GM10266 (cell line): ENCODE results near the gene CKLF.

Experiments used
- DNase-seq: peaks from one replicate; pipeline ENCODE4 v3.0.0; 2012; ENCODE audit errors: extremely low spot score
- TF ChIP-seq, protein P1 (sequence below): IDR thresholded peaks from 2 replicates; pipeline ENCODE4 v1.5.1; 2012; ENCODE audit warnings: mild to moderate bottlenecking, low read depth; ENCODE audit not compliant: control insufficient read depth, insufficient read depth; ENCODE audit errors: missing control alignments

The CKLF gene, protein sequence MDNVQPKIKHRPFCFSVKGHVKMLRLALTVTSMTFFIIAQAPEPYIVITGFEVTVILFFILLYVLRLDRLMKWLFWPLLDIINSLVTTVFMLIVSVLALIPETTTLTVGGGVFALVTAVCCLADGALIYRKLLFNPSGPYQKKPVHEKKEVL

DNA sequence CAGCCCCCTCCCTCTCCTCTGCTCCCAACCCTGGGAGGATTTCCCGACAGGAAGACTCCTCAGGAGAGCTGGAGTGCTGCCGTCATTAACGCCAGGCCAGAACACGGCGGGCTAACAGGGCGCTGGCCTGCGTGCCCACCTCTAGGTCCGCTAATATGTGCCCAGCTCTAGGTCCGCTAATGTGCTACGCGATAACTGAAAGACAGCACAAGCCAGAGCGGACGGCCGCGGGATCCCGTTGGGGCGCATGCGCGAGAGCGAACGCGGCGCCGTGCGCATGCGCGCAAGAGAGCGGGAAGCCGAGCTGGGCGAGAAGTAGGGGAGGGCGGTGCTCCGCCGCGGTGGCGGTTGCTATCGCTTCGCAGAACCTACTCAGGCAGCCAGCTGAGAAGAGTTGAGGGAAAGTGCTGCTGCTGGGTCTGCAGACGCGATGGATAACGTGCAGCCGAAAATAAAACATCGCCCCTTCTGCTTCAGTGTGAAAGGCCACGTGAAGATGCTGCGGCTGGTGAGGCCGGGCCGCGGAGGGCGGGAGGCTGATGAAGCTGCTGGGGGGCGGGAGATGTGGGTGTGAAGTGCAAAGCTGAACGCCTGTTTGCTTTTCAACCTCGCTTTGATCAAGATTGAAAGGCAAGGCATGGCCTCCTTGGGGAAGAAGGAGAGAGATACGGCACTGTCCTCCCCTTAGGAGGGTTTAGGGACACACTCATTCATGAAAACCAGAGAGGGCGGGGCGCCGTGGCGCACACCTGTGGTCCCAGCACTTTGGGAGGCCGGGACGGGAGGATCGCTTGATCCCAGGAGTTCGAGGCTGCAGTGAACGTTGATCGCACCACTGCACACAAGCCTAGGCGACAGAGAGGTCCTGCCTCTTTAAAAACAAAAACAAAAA lies at the start of gene CKLF:
TSS of gene CKLF (plus strand) at position 291 of the 892 bp plus-strand sequence. CDS start at position 431, 140 bp downstream.
- DNase-seq: peak; percentile 96
- TF ChIP-seq, protein P1, sequence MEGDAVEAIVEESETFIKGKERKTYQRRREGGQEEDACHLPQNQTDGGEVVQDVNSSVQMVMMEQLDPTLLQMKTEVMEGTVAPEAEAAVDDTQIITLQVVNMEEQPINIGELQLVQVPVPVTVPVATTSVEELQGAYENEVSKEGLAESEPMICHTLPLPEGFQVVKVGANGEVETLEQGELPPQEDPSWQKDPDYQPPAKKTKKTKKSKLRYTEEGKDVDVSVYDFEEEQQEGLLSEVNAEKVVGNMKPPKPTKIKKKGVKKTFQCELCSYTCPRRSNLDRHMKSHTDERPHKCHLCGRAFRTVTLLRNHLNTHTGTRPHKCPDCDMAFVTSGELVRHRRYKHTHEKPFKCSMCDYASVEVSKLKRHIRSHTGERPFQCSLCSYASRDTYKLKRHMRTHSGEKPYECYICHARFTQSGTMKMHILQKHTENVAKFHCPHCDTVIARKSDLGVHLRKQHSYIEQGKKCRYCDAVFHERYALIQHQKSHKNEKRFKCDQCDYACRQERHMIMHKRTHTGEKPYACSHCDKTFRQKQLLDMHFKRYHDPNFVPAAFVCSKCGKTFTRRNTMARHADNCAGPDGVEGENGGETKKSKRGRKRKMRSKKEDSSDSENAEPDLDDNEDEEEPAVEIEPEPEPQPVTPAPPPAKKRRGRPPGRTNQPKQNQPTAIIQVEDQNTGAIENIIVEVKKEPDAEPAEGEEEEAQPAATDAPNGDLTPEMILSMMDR: no peak

DNA sequence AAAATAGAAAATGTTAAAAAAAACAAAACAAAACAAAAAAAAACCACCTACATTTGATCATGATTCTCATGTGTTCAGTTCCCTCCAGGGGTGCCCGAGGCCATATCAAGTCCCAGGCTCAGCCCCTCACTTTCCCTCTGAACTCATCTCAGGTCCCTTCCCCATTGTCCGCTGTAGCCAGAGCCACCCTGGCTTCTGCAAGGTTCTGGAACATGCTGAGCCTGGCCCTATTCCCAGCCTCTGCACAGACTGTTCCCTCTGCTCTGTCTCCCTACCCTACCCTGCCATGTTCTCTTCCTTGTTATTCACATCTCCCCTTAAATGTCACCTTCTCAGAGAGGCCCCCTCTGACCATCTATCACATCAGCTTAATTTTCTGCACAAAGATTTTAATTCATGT lies 49.3 kb upstream of the CKLF start:
- no peak for DNase-seq
- TF ChIP-seq, protein P1: no peak

DNA sequence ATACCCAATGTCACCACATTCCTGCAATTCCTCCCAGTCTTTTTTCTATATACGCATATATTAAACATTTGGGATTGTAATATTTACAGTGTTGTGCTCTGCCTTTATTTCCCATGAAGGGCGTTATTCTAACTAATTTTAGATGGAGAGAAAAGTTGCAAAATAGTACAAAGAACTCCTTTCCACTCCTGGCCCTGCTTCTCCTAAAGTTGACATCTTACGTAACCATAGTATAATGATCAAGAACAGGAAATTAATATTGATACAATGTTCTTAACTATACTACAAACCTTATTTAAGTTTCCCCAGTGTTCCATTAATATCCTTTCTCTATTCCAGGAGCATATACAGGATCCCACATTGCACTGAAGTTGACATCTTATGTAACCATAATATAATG lies 48.8 kb upstream of the CKLF start:
- DNase-seq: no peak
- TF ChIP-seq, protein P1: no peak

DNA sequence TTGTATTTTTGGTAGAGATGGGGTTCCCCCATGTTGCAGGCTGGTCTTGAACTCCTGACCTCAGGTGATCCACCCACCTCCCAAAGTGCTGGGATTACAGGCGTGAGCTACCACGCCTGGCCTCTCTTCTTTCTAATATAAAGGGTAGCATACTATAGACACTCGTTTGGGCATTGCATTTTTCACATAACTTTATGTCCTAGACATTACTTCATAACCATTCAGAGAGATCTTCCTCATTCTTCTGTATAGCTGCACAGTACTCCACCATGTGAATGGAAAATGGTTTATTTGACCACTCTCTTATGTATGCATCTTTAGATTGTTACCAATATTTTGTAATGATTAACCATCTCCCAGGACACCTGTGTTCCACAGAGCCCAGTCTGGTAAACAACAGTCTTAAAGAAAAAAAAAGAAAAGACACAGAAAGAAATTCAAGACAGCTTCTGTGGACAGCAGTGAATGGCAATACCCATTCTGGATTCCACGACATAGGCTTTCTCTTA lies 44.6 kb upstream of the CKLF start:
- no peak for DNase-seq
- TF ChIP-seq, protein P1: no peak

DNA sequence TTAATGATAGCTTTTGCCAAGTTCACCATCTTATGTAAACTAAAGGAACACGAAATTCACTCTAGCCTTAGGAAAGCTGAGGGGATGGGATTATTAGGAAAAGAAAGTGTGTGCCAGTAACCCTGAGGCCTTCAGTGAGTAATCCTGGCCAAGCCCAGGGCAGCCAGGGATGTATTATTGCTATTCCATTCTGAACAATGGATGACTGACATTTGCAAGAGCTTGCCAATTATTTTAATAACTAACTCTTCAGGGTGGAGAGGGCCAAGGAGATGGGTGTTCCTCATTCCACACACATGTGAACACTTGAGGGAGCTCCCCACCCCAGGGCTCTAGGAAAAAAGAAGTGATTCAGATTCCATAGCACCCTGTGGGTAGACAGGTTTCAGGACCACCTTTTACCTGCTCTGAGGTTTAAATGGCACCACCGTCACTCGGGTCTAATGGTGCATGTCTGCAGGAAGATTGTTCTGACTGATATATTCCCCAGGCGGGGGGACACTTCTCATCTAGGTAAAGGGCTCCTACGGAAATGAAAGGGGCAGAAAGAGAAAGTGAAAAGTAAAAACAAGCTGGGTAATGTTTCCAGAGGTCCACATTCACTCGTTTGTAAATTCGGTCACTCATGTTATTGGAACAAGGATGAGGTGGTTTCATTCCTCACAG lies 44.0 kb upstream of the CKLF start:
- TF ChIP-seq, protein P1: no peak
- no peak for DNase-seq

DNA sequence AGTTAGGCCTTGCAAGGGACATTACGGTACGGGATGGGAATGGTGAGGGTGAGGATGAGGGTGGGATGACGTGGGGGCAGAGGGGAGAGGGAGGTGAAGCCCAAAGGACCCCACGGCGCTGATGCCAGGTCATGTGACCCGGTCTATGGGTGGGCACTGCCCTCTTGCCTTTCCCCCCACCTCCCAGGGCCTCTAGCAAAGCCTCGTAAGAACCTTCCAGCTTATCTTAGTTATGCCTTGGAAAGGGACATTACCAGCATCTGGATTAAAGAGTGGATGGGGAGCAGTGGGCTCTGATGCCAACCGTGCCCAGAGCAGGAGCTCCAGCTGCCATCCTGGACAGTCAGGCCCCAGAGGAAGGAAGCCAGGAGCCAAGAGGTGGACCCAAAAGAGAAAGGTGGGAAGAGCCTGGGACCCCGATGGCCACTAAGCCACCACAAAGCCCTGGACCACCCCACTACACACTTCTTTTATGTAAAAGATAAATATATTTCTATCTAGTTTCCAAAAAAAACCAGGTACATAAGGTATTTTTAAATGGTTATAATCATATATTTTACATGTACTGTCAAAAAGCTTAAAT lies 43.4 kb upstream of the CKLF start:
- DNase-seq: no peak
- TF ChIP-seq, protein P1: no peak
